DMS 273 (cell line): ENCODE results near the gene HMGXB3.

Source experiments
- DNase-seq: peaks from one replicate; lab custom pipeline; 2025; ENCODE audit not compliant: unreplicated experiment; lab: John Stamatoyannopoulos, UW

The HMGXB3 gene

DNA sequence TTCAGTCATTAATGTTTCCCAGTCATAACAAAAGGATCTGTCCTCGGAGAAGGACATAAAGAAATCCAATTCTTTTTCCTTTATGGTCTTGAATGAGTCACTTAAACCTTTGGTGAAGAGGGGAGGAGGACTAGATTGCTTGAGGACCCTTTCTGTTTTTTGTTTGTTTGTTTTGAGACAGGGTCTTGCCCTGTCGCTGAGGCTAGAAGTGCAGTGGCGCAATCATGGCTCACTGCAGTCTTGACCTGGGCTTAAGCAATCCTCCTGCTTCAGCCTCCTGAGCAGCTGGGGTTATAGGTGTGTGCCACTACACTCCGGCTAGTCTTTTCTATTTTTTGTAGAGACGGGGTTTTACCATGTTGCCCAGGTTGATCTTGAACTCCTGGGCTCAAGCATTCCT is 12.4 kb upstream of the HMGXB3 start:
- no peak for DNase-seq

DNA sequence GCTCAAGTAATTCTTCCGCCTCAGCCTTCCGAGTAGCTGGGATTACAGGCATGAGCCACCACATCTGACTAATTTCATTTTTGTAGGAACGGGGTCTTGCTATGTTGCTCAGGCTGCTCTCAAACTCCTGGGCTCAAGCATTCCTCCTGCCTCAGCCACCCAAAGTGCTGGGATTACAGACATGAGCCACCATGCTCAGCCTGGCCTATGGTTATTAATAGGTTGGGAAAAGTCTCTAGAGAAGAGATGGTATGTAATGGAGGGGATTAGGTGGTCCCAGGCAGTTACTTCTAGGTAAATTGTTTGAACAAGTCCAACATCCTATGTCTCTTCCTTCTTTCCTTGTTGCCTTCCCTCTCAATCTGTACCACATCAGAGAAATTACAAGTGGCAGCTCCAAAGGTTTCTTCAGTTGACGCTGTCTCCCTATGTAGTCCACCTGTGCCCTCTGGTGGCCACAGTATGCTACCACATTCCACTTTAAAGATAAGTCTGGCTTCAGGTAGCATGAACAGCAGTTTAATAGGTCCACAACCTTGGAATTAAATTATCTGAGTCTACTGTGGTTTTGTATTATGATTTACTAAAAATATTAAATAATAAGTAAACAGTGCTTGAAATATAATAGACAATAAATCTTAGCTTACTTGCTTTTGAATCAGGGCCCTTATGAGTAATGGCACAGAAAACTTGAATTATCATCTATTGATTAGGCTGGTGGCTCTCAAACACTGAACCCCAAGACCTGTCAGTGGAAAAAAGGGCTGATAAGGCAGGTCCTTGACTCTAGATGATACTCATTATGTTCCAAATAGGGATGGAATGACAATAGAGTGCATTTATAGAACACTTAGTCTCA is 9.8 kb upstream of the HMGXB3 start:
- peak; percentile 89 for DNase-seq

DNA sequence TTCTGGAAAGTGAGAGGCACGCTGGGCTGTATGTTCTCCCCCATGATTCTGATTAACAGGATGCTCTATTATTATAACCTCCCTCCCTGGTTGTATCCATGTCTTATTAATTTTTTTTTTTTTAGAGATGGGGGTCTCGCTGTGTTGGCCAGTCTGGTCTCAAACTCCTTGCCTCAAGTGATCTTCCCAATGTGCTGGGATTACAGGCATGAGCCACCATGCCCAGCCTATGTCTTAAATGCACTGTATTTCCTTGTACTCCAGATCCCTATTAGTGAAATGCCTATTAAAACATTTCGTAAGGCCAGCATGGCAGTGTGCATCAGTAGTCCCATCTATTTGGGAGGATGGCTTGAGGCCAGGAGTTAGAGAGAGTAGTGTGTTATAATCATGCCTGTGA is 7.1 kb upstream of the HMGXB3 start:
- no peak for DNase-seq

DNA sequence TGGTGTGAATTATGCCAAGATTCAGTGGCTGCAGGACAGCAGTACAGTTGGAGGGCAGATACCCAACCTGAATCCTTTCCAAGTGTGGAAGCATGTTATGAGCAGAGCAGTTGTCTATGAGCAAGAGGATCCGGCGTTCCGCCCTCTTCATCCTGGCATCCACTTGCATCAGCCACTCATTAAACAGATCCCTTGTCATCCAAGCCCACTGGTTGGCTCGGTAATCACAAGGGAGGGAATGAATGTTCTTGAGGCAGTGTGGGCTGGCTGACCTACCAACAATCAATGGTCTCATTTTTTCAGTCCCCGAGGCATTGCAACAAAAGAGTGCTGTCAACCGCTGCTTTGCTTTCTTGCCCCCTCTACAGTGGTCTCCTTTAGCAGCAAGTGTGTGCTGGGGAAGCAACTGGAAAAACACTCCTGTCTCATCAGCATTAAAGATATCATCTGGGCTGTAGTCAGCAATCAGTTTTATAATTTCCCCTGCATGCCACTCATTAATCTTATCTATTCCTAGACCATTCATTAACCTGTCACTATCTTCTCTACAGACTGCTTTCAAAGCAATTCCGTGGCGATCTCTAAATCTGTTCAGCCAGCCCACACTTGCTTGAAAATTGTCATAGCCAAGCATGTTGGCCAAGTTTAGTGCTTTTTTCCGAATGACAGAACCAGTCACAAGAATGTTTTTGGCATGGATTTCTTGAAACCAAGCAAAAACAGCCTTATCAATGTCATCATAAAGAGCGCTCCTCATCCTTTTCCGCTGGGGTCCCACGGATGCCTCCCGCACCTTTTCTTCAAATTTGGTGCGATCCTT is 4.9 kb upstream of the HMGXB3 start:
- no peak for DNase-seq

DNA sequence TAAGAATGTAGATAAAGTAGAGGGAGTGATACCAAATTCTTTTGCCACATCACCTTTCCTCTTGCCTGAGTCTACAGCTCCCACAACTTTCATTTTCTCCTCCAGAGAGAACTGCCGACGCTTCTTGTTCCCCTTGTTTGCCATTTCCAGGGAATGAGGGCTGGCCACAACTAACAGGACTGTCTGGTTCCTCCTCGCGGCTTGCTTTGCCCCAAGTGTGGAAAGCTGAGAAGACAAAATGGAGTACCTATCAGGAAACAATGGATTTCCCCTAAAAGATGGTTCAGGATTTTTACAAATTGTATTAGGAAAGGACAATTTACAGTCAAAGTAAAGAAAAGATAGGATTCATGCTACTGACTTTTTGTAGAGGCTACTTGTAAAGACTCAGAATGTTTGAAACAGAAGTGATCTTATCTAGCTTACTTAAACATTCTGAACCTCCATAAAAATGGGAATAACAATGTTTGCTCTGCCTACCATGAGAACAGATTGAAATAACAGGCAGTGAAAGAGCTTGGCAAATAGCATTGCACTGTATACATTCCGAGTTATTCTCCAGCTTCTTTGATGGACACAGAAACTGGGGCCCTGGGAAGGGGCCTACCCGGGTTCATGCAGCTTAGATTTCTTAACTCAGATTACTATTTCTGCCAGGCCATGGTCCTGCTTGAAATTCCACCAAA is 4.2 kb upstream of the HMGXB3 start:
- no peak for DNase-seq

DNA sequence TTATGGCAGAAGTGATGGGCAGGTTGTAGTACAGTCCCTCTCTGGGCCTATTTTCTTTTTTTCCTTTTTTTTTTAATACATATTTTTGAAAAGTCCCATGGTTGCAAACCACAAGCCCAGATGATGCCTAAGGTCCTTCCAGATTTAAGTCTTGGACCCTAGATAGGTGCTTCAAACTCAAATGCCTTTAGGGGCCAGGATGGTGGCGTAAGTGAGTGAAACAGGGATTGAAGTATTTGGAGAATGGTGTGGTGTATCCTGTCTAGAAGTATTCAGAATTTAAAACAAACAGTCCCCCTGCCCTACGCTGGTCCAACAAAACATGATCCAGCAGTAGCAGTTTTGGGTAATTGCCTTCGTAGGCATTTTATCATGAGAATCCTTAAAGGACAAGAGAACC is 2.3 kb upstream of the HMGXB3 start:
- no peak for DNase-seq

DNA sequence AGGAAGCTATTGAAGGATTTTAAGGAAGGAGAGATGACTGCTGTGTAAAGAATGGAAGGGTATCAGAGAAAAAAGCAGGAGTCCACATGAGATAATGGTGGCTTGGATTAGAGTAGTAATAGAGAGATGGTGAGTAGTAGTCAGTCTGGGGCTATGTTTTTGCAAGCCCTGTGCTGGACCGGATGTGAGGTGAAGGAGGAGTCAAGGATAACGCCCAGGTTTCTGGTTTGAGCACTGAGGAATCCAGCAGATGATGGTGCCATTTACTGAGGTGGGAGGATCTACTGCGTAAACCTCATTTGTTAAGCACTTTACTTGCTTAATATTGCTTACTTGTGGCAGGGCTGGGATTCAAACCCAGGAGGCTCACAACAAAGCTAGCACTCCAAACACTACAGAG is 1.2 kb upstream of the HMGXB3 start:
- DNase-seq, result no peak

DNA sequence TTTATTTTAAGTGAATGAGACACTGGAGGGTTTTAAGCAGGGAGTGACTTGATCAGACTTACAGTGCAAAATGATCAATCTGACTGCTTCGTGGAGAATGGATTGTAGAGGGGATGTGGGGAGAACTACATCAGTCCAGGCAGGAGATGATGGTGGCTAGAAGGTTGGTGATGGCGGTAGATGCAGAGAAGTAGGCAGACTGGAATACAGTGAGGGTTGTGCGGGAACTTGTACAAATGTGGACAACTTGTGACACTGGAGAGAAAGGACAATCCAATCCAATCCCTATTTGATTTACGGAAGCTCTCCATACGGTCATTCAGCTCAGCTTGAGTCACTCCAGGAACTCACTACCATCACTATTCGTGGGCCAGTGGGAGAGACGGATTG is 678 bp upstream of the HMGXB3 start:
- DNase-seq, result no peak

DNA sequence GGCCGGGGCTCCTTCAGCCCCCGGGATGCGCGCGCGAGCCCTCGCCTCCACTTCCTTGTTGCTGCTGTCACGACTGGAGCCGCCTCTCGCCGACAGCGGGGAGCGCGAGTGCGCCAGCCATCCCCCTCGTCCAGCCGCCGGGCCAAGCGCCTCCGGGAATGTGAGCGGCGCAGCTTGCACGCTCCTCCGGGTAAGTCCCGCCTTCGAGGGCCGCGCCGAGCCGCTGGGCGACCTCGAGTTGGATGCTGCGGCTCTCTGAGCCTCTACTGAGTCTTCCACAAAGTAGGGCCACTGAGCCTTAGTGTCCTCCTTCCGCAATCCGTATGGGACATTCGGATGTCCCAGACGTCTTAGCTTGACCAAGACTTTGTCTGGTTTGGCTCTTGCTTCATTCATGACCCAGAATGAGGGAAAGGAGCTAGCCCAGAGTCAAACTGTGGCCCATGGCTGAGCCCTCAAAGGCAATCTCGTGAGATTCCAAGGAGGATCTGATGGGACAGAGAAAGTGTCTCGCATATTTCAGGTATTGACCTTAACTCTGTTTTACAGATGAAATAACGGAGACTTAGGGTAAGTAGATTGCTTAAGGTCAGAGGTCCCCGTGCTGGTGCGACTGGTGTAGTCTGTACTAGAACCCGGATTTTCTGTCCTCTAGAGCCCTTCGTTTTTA is 586 bp downstream of the HMGXB3 start:
- DNase-seq, result peak; percentile 71

DNA sequence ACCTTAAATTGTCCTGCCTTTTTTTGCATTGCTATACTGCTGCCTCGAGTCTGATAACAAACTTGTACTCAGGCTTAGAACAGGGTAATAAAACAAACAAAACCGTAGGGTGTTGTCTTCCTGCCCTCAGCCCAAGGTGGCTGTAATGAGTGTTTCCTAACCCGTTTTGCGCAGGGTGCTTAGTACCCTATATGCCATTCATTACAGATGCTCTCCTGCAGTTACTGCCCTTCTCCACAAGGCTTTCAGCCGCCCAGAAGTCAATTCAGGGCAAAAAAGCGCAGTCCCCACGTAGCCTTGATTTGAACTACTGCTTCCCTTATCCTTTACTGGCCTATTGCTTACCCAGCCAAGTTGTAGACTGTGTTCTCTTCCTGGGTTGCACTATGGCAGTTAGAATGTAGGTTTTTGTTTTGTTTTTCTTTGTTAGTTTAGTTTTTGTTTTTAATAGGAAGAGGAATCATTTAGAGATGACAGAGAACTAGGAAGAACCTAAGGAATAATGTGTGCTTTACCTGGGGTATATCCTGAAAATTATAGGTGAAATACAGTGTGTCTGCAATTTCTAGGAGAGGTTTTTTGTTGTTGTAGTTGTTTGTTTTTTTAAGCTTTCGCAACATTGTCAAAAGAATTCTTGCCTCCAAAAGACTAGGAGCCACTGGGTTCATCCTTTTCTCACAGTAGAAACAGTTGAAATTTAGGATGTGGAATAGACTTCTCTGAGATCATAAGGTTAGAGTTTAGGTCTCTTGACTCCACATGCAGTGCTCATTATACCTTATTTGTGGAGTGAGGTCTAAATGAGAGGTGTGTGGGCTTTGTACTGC is 1.3 kb downstream of the HMGXB3 start:
- DNase-seq, result peak; percentile 86

DNA sequence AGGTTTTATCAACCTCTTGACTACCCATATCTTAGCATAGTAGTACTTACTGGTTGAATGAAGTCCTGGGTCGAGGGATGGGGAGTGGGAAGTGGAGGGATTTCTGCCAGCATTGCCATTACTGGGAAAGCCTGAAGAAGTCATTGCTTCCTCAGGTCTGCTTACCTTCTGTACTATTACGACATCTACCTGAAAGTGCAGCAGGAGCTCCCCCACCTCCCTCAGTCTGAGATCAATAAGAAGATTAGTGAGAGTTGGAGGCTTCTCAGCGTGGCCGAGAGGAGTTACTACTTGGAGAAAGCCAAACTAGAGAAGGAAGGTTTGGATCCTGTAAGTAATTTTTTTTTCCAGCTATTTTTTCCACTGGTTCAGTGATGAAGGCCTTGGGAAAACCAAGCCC is 5.8 kb downstream of the HMGXB3 start:
- no peak for DNase-seq

DNA sequence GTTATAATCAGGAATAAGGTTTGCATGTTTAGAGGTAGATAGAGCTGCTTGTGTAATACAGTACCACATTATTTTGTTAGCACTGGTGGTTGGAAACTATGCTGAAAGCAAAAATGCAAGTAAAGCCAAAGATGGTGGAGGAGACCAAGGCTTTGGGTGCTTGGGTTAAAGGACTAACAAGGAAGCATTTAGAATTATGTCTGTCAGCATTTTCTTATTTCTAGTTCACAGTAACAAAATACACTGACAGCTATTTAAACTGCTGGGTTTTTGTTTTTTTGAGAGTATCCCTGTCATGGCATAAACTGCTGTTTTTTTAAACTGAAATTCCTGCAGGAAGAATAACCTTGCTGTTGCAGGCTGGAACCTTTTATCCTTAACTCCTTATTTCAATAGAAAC is 6.5 kb downstream of the HMGXB3 start:
- no peak for DNase-seq

DNA sequence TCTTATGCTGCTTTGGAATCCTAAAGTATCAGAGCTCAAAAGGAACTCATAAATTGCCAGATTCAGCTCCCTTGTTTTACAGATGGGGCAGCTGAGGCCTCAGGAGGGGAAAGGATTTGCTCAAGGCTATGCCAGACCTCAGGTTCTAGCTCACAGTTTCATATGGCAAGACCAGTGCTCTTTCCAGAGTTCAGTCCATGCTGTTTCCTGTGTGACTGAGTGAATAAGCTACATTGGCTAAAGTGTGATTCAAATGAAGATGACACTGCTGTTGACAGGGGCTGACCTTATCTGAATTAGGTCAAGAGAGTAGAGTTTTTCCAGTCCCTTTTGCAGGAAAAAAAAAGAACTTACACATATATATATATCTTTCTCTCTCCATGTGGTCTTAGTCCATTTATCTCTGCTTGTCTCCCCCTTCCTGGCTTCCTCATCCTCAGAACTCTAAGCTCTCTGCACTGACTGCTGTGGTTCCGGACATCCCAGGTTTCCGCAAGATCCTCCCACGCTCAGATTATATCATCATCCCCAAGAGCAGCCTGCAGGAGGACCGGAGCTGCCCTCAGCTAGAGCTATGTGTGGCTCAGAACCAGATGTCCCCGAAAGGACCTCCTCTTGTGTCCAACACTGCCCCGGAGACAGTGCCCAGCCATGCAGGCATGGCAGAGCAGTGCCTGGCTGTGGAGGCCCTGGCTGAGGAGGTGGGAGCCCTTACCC is 9.3 kb downstream of the HMGXB3 start:
- no peak for DNase-seq

DNA sequence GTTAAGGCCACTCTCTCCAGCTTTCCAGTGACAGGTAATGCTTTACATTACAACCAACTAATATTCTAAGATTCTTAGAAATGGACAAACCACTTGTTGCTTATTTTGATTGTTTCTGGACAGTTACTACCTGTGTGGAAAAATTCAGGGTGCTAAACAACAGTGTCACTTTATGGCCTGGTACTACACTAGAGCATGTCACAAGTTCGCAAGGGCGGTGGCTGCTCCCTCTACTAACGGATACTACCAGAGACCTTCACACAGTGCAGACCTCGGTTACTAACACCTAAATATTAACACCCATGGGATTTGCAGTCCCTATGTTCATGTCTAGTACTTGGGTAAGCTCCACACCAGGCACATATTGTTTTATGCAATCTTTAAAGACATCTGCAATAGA is 13.4 kb downstream of the HMGXB3 start:
- DNase-seq, result no peak

DNA sequence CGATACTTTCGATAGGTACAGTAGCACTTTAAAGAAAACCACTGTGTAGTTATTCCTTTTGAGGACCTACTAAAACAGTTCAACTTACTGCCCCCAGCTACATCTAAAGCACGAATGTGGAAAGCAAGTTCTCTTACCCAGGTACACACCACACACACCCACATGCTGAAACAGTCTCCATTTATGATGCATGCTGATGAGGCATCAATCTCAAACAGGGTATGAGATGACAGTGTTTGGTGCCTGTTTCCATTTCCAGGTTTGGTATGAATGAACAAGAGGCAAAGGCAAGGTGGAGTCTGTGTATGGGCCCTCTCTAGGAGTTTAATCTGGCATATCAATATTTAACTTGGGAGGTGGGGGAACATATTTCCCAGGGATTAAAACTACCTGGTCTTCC is 13.9 kb downstream of the HMGXB3 start:
- DNase-seq, result no peak

DNA sequence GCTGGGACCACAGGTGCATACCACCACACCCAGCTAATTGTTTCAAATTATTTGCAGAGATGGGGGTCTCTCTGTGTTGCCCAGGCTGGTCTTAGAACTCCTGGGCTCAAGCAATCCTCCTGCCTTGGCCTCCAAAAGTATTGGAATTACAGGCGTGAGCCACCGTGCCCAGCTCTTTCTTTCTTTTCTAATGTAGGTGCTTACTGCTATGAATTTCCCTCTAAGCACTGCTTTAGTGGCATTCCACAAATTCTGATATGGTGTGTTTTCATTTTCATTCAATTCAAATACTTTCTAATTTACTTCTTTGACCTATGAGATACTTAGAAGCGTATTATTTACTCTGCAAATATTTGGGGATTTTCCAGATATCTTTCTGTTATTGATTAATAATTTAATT is 14.9 kb downstream of the HMGXB3 start:
- no peak for DNase-seq

DNA sequence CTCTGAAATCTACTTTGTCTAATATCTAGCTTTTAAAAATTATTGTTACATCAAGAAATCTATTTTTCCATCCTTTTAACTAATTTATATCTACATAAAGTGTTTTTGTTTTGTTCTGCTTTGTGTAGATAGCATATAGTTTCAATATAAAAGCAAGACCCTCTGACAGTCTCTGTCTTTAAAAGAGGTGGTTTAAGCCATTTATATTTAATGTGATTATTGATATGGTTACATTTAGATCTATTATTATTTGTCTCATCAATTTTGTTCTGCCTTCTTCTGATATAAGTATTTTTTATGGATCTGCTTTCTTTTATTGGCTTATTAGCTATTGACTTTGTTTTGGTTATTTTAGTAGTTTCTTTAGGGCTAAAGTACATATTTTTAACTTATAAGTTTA is 16.0 kb downstream of the HMGXB3 start:
- DNase-seq, result no peak

DNA sequence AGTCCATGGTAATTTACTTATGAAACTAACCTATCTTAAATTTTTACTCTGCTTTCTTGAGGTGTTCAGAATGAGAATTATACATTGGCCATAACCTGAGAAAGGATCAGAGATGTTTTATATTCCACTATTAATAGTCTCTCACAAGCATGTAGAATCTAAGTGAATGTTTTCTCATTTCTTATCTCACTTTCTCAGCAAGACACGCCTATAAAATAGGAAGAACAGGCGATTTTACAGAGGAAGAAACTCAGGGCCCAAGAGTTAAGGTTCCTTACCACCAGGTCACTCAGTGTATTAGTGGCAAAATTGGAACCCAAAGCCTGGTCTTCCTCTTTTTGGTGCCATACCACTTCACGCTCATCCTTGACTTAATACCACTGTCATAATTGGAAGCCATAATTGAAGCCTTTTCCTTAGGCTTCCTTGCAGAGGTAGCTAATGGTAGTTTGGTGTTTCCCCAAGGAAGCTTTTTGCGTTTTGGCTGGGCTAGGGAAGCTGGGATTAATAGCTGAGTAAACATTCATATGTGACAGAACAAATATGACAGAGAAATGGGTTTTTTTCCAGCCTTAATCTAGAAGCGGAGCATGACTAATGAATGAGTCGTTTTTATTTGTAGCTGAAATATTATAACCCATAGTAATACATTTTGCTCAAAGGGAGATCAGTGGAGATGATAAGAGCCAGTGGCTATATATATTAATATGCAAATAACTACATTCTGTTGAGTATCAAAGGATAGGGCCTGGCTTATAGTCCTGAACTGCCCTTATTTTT is 16.9 kb downstream of the HMGXB3 start:
- DNase-seq, result no peak

DNA sequence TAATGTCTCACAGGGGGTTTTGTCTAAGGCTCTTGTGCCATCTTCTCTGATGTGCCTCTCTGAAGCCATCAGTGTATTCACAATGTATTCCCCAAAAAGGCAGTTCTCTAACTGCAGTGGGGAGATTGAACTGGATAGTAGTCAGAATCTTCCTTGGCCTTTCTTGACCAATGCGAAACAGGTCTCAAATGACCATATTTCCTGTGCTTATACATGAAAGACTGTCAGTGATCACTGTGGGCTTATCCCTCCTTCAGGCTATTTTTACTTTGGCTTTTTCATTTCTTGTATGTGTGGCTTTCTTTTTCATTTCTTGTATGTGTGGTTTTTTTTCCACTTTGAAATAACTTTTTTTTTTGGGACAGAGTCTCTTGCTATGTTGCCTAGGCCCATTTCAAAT is 19.7 kb downstream of the HMGXB3 start:
- DNase-seq, result no peak
